Fibroblast of mammary gland (primary cell): Measurements from ENCODE around the gene C17orf113.

Source experiments
- DNase-seq: peaks from one replicate; pipeline ENCODE4 v3.0.0-alpha.2; 2010; ENCODE audit warnings: low read depth
- H3K4me3 ChIP-seq: 2 replicates; pipeline ENCODE4 v1.5.1; 2011; ENCODE audit warnings: low read depth, mild to moderate bottlenecking, low read length, moderate library complexity; ENCODE audit not compliant: control insufficient read depth
- TF ChIP-seq, protein P1 (sequence below): conservative IDR thresholded peaks from 2 replicates; pipeline ENCODE4 v1.5.1; 2011; ENCODE audit warnings: low read depth, low read length, inconsistent platforms; ENCODE audit not compliant: control insufficient read depth, insufficient read depth

C17orf113 gene

DNA sequence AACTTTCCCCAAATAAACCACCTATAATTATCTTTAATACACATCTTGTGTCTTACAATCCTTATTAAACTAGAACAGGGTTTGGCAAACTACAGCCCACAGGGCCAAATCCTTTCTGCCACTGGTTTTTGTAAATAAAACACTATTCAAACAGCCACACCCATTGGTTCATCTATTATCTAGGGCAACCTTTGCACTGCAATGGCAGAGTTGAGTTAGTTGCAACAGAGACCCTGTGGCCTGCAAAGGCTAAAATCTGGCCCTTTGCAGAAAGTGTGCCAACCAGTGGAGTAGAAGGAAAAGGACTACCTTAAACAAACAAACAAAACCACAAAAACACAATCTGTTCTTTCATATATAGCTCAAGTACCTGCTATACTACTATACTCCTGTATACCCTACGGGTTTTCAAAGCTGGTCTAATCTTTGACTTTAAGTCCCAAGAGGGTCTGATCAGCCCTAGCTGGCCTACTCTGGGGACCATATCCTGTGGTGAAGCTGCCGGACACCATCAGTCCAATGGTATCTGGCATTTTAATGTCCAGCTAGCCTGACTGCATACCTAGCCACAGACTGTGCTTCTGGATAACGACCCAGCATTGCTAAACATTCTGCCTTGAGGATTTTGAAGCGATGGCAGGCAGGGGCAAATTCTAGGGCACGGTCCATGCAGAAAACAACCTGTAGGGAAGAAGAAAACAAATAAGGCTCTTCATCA is 60.5 kb downstream of the C17orf113 start:
- TF ChIP-seq, protein P1, sequence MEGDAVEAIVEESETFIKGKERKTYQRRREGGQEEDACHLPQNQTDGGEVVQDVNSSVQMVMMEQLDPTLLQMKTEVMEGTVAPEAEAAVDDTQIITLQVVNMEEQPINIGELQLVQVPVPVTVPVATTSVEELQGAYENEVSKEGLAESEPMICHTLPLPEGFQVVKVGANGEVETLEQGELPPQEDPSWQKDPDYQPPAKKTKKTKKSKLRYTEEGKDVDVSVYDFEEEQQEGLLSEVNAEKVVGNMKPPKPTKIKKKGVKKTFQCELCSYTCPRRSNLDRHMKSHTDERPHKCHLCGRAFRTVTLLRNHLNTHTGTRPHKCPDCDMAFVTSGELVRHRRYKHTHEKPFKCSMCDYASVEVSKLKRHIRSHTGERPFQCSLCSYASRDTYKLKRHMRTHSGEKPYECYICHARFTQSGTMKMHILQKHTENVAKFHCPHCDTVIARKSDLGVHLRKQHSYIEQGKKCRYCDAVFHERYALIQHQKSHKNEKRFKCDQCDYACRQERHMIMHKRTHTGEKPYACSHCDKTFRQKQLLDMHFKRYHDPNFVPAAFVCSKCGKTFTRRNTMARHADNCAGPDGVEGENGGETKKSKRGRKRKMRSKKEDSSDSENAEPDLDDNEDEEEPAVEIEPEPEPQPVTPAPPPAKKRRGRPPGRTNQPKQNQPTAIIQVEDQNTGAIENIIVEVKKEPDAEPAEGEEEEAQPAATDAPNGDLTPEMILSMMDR, result no peak
- no peak overlapping the region for H3K4me3 ChIP-seq

DNA sequence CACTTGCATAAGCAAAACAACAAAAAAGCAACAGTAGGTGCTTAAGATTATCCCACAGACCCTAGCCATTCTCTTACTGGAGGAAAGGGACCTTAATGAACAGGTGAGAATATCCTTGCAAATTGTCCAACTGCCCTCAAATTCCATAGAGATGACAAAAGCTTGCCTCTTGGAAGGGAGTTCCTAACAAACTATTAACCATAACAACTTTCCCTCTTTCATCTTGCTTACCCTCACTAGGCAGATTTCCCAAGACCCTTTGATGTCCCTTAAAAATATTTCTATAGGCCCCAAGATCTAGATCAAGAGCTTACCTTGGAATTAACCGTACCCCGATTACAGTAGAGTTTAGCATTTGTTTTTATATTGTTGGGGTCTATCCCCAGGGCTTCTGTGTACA is 62.0 kb downstream of the C17orf113 start:
- TF ChIP-seq, protein P1, result no peak
- no peak for DNase-seq
- H3K4me3 ChIP-seq, result no peak overlapping the region

More for the DNA sequence above, 60.5 kb downstream of the C17orf113 start:
- DNase-seq, result no peak
